Measurements from ENCODE around the gene PARD3B.

GRCh38 chr2:204776781-204777559 is 231.7 kb downstream of the PARD3B start:
- no peak for TF ChIP-seq CTCF (IDR thresholded peaks at IDR 0.05; ENCODE audit: low read depth, low read length)
- TF ChIP-seq POLR2A (IDR thresholded peaks at IDR 0.05; ENCODE audit: extremely low read depth, insufficient read length): no peak
